Measurements from ENCODE around the gene OSBPL5.
"Not testable (repeated sequence)": the region's sequence is repeated elsewhere in the genome, so short reads cannot be mapped to it uniquely, and the experiment has no call there.

Gene OSBPL5

GRCh38 chr11:3077846-3078440, 87.2 kb downstream of the OSBPL5 start:
- intact Hi-C loops (cut with micrococcal nuclease) = no loop called here
- H3K27me3 Mint-ChIP-seq = peaks cover 20% of the 10 kb centered on the region
- no peak overlapping the region for H3K4me3 Mint-ChIP-seq
- no peaks in the 10 kb centered on the region for H3K9me3 Mint-ChIP-seq
- no peaks in the 10 kb centered on the region for H3K4me1 Mint-ChIP-seq (ENCODE audit: low read depth)
- no peak overlapping the region for H3K27ac Mint-ChIP-seq
- H3K36me3 Mint-ChIP-seq (ENCODE audit: low read depth) = no peaks in the 10 kb centered on the region

GRCh38 chr11:3077189-3077836, 87.8 kb downstream of the OSBPL5 start:
- Mint-ChIP-seq H3K4me1 (ENCODE audit: low read depth) (no peaks in the 10 kb centered on the region), H3K27ac (no peak overlapping the region), H3K27me3 (peaks cover 22% of the 10 kb centered on the region), H3K4me3 (no peak overlapping the region), H3K9me3 (no peaks in the 10 kb centered on the region), H3K36me3 (ENCODE audit: low read depth) (no peaks in the 10 kb centered on the region)
- intact Hi-C loops (cut with micrococcal nuclease) = no loop called here

GRCh38 chr11:3074912-3075589, 90.1 kb downstream of the OSBPL5 start:
- Mint-ChIP-seq H3K4me1 (ENCODE audit: low read depth) (no peaks in the 10 kb centered on the region), H3K36me3 (ENCODE audit: low read depth) (no peaks in the 10 kb centered on the region)
- intact Hi-C loops (cut with micrococcal nuclease) = no loop called here

GRCh38 chr11:3073029-3073435, 92.1 kb downstream of the OSBPL5 start:
- Mint-ChIP-seq H3K27ac (no peak overlapping the region), H3K4me3 (no peak overlapping the region), H3K4me1 (ENCODE audit: low read depth) (no peaks in the 10 kb centered on the region), H3K27me3 (peaks cover 20% of the 10 kb centered on the region), H3K36me3 (ENCODE audit: low read depth) (no peaks in the 10 kb centered on the region), H3K9me3 (no peaks in the 10 kb centered on the region)
- intact Hi-C loops (cut with micrococcal nuclease) = no loop called here

More at GRCh38 chr11:3074912-3075589, 90.1 kb downstream of the OSBPL5 start:
- no peak overlapping the region for H3K4me3 Mint-ChIP-seq
- H3K9me3 Mint-ChIP-seq = no peaks in the 10 kb centered on the region
- H3K27ac Mint-ChIP-seq = no peak overlapping the region
- H3K27me3 Mint-ChIP-seq = peaks cover 17% of the 10 kb centered on the region

GRCh38 chr11:3069425-3069824, 95.7 kb downstream of the OSBPL5 start:
- intact Hi-C loops (cut with micrococcal nuclease) = no loop called here
- H3K27ac Mint-ChIP-seq = no peak overlapping the region
- H3K36me3 Mint-ChIP-seq (ENCODE audit: low read depth) = no peaks in the 10 kb centered on the region
- H3K4me1 Mint-ChIP-seq (ENCODE audit: low read depth) = no peaks in the 10 kb centered on the region
- H3K9me3 Mint-ChIP-seq = no peaks in the 10 kb centered on the region
- H3K27me3 Mint-ChIP-seq = peaks cover 28% of the 10 kb centered on the region
- H3K4me3 Mint-ChIP-seq = no peak overlapping the region

- H3K9me3 Mint-ChIP-seq; H3K4me1 Mint-ChIP-seq (ENCODE audit: low read depth); H3K36me3 Mint-ChIP-seq (ENCODE audit: low read depth); H3K4me3 Mint-ChIP-seq; intact Hi-C loops (cut with micrococcal nuclease); H3K27ac Mint-ChIP-seq: not testable (repeated sequence)
- peaks cover 42% of the 10 kb centered on the region for H3K27me3 Mint-ChIP-seq
These were observed 98.8 kb downstream of the OSBPL5 start for GRCh38 chr11:3066308-3066707.

- H3K4me3 Mint-ChIP-seq; H3K9me3 Mint-ChIP-seq; H3K27ac Mint-ChIP-seq; H3K36me3 Mint-ChIP-seq (ENCODE audit: low read depth); intact Hi-C loops (cut with micrococcal nuclease); H3K4me1 Mint-ChIP-seq (ENCODE audit: low read depth): not testable (repeated sequence)
- H3K27me3 Mint-ChIP-seq = peaks cover 42% of the 10 kb centered on the region
These were observed 100.4 kb downstream of the OSBPL5 start for GRCh38 chr11:3064709-3065108.

GRCh38 chr11:3063876-3064275, 101.2 kb downstream of the OSBPL5 start:
- intact Hi-C loops (cut with micrococcal nuclease); H3K9me3 Mint-ChIP-seq; H3K4me1 Mint-ChIP-seq (ENCODE audit: low read depth); H3K4me3 Mint-ChIP-seq; H3K27ac Mint-ChIP-seq; H3K36me3 Mint-ChIP-seq (ENCODE audit: low read depth): not testable (repeated sequence)
- H3K27me3 Mint-ChIP-seq = peaks cover 37% of the 10 kb centered on the region

GRCh38 chr11:3063432-3063831, 101.7 kb downstream of the OSBPL5 start:
- H3K27me3 Mint-ChIP-seq = peaks cover 34% of the 10 kb centered on the region
- H3K9me3 Mint-ChIP-seq; H3K27ac Mint-ChIP-seq; intact Hi-C loops (cut with micrococcal nuclease); H3K4me1 Mint-ChIP-seq (ENCODE audit: low read depth); H3K4me3 Mint-ChIP-seq; H3K36me3 Mint-ChIP-seq (ENCODE audit: low read depth): not testable (repeated sequence)

- peaks cover 26% of the 10 kb centered on the region for H3K27me3 Mint-ChIP-seq
- no peaks in the 10 kb centered on the region for H3K9me3 Mint-ChIP-seq
- peaks cover 17% of the 10 kb centered on the region for H3K4me1 Mint-ChIP-seq (ENCODE audit: low read depth)
- peaks cover 11% of the 10 kb centered on the region for H3K36me3 Mint-ChIP-seq (ENCODE audit: low read depth)
- intact Hi-C loops (cut with micrococcal nuclease) = no loop called here
- no peak overlapping the region for H3K27ac Mint-ChIP-seq
- no peak overlapping the region for H3K4me3 Mint-ChIP-seq
These were observed 104.6 kb downstream of the OSBPL5 start for GRCh38 chr11:3060436-3061025.

GRCh38 chr11:3058753-3059664, 106.1 kb downstream of the OSBPL5 start:
- intact Hi-C loops (cut with micrococcal nuclease) = loop anchor here (10.0 kb wide), 1 partner anchor 124 kb away; no protein-coding TSS in a partner anchor
- no peak overlapping the region for H3K4me3 Mint-ChIP-seq

GRCh38 chr11:3057069-3057963, 107.8 kb downstream of the OSBPL5 start, which contains the start of gene CARS1:
Gene CARS1 (minus strand): TSS chr11:3057423. CDS start chr11:3057367, 56 bp downstream.
- Mint-ChIP-seq H3K4me3 (peak within 1 kb of the TSS; percentile 84), H3K9me3 (no peaks in the 10 kb centered on the region), H3K27ac (peak within 1 kb of the TSS; percentile 91), H3K36me3 (ENCODE audit: low read depth) (peaks cover 38% of the 10 kb centered on the region), H3K27me3 (peaks cover 6% of the 10 kb centered on the region), H3K4me1 (ENCODE audit: low read depth) (peaks cover 46% of the 10 kb centered on the region)
- intact Hi-C loops (cut with micrococcal nuclease) = loop anchor here (2.0 to 10.0 kb wide), 2 partner anchors 21 to 123 kb away; no protein-coding TSS in a partner anchor

More at GRCh38 chr11:3058753-3059664, 106.1 kb downstream of the OSBPL5 start:
- no peak overlapping the region for H3K27ac Mint-ChIP-seq
- peaks cover 14% of the 10 kb centered on the region for H3K27me3 Mint-ChIP-seq
- H3K36me3 Mint-ChIP-seq (ENCODE audit: low read depth) = peaks cover 21% of the 10 kb centered on the region
- peaks cover 32% of the 10 kb centered on the region for H3K4me1 Mint-ChIP-seq (ENCODE audit: low read depth)
- H3K9me3 Mint-ChIP-seq = no peaks in the 10 kb centered on the region
